Effector CD4-positive, alpha-beta T cell (primary cell): ENCODE data around the gene C14orf180.

ENCODE experiments used
- DNase-seq: peaks from one replicate; pipeline ENCODE4 v3.0.0-alpha.2; 2020

Gene C14orf180

GRCh38 chr14:104550340-104550860 lies 29.2 kb upstream of the C14orf180 start:
- DNase-seq = no peak

- no peak for DNase-seq
Observed at GRCh38 chr14:104550861-104551728, 28.5 kb upstream of the C14orf180 start.

- no peak for DNase-seq
Observed at GRCh38 chr14:104551851-104552737, 27.5 kb upstream of the C14orf180 start.

- no peak for DNase-seq
Observed at GRCh38 chr14:104552738-104553125, 26.8 kb upstream of the C14orf180 start.

- DNase-seq = no peak
Observed at GRCh38 chr14:104553166-104554087, 26.1 kb upstream of the C14orf180 start.

- DNase-seq = no peak
Observed at GRCh38 chr14:104554088-104554607, 25.4 kb upstream of the C14orf180 start.

GRCh38 chr14:104554608-104555429 lies 24.7 kb upstream of the C14orf180 start:
- DNase-seq = no peak

GRCh38 chr14:104555430-104556255 lies 23.9 kb upstream of the C14orf180 start:
- DNase-seq = no peak

- no peak for DNase-seq
Observed at GRCh38 chr14:104556256-104557021, 23.1 kb upstream of the C14orf180 start.

GRCh38 chr14:104557086-104557485 lies 22.5 kb upstream of the C14orf180 start:
- DNase-seq = no peak

- DNase-seq = no peak
Observed at GRCh38 chr14:104557766-104558165, 21.8 kb upstream of the C14orf180 start.

GRCh38 chr14:104558231-104559027 lies 21.1 kb upstream of the C14orf180 start:
- no peak for DNase-seq

- DNase-seq = no peak
Observed at GRCh38 chr14:104559028-104559803, 20.3 kb upstream of the C14orf180 start.

GRCh38 chr14:104559804-104560585 lies 19.6 kb upstream of the C14orf180 start:
- no peak for DNase-seq

GRCh38 chr14:104560586-104560945 lies 19.0 kb upstream of the C14orf180 start:
- no peak for DNase-seq

GRCh38 chr14:104561124-104561557 lies 18.4 kb upstream of the C14orf180 start:
- no peak for DNase-seq
